GM18511 (cell line): ENCODE measurements around the gene TTC9C.
"Not testable (repeated sequence)": the region's sequence is repeated elsewhere in the genome, so short reads cannot be mapped to it uniquely, and the experiment has no call there.

ENCODE experiments used
- ATAC-seq: cut with Tn5 transposase; IDR thresholded peaks from one replicate; pipeline ENCODE4 v1.9.1; 2021; ENCODE audit warnings: mild to moderate bottlenecking, moderate library complexity; ENCODE audit not compliant: unreplicated experiment

TTC9C gene, protein sequence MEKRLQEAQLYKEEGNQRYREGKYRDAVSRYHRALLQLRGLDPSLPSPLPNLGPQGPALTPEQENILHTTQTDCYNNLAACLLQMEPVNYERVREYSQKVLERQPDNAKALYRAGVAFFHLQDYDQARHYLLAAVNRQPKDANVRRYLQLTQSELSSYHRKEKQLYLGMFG

DNA sequence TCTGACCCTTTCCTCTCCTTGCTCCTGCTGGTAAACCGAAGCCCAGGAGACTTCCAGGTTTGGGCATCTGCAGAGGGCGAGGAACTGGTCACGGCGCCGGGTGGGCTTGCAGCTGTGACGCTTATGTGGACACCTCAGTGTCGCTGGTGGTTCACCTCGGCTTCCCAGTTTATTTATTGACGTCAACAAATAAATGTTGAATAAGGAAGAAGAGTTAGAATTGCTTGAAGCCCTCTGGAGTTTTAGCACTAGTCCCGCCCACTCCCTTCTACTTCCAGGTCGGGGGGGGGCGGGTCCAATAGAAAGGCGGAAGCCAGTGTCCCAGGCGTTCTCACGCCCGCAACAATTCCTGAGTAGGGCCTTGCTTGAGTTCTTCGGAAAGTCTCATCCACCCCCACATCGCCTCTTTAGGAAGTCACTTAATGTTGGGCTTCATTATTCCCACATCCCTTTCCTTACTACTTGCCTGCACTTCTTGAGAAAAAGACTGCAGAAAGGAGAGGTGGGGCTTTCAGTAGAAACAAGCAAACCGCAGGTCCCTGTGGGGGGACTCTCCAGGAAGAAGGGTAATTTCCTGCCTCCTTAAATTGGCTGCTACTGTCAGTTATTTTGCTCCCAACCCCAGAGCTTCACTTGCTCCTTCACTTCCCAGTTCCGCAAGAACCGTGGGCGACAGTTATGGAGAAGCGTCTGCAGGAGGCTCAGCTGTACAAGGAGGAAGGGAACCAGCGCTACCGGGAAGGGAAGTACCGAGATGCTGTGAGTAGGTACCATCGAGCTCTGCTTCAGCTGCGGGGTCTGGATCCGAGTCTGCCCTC is at the start of gene TTC9C:
Gene TTC9C, plus strand, starts transcription at position 316 of the 818 bp plus-strand sequence. Its CDS starts 363 bp downstream, at position 679.
- no peak for ATAC-seq

DNA sequence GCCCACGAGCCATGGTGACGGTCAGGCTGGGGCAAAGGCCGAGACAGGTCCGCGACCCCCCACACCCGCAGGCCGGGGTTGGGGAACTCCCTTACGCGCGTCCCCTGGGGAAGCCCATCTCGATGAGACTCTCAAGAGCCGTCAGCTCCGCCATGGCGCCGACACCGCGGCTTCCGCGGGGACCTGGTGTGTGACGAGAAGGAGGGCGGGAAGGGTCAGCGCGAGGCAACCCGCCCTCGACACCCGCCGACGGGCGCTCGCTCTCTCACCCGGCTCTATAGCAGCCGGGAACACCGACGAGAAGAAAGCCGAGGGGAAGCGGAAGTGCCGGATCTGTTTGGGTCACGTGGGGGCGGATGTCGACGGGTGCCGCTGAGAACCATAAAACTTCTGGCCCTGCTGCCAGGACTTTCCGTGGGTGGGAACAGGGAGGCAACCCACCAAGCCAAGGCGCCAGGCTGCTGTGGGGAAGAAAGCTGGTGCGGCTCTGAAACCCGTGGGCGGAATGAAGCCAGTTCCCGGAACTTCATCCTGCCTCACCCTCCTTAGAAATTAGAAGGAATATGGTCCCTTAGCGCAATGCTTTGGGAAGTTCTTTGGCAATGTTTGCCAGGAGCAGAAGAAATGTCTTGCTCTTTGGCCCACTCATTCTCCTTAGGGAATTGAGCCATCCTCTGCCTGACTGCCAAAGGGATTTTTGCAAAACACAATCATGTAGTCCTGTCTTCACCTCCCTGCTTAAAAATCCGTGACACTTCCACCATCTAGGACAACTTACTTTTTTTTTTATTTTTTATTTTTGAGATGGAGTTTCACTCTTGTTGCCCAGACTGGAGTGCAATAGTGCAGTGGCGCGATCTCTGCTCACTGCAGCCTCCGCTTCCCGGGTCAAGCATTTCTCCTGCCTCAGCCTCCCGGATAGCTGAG is 49.3 kb upstream of the TTC9C start, which contains the start of gene UBXN1:
Gene UBXN1, minus strand, starts transcription at position 304 of the 927 bp plus-strand sequence. Its CDS starts 150 bp downstream, at position 154.
- peak; percentile 83 for ATAC-seq

DNA sequence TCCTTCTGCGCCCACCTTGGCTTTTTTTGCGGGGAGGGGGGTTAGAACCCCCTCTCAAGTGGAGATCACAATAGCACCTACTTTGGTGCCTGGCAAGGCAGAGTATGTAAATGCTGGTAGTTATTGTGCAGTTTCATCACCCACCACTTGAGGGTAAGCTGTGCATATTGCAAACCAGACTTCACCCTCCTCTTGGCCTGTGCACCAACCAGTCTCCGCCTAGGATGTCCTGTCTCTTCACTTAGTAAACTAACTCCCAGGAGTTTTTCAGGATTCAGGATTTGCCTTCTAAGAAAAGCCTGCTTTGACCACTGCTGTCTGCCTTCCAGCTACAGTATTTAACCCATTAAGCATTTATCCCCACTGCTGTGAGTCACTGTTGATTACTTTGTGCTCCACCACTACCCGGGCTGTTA is 47.5 kb upstream of the TTC9C start:
- ATAC-seq, result peak; percentile 50

DNA sequence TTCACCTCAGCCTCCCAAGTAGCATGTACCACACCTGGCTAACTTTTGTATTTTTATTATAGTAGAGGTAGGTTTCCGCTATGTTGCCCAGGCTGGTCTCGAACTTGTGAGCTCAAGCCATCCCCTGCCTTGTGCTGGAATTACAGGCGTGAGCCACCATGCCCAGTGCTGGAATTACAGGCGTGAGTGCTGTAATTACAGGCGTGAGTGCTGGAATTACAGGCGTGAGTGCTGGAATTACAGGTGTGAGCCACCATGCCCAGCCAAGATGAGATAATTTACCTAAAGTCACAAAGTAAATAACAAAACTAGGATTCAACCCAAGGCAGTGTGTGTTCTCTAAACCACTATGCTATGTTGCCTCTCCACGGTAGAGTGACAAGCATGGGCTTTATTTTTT is 45.8 kb upstream of the TTC9C start:
- no peak for ATAC-seq

DNA sequence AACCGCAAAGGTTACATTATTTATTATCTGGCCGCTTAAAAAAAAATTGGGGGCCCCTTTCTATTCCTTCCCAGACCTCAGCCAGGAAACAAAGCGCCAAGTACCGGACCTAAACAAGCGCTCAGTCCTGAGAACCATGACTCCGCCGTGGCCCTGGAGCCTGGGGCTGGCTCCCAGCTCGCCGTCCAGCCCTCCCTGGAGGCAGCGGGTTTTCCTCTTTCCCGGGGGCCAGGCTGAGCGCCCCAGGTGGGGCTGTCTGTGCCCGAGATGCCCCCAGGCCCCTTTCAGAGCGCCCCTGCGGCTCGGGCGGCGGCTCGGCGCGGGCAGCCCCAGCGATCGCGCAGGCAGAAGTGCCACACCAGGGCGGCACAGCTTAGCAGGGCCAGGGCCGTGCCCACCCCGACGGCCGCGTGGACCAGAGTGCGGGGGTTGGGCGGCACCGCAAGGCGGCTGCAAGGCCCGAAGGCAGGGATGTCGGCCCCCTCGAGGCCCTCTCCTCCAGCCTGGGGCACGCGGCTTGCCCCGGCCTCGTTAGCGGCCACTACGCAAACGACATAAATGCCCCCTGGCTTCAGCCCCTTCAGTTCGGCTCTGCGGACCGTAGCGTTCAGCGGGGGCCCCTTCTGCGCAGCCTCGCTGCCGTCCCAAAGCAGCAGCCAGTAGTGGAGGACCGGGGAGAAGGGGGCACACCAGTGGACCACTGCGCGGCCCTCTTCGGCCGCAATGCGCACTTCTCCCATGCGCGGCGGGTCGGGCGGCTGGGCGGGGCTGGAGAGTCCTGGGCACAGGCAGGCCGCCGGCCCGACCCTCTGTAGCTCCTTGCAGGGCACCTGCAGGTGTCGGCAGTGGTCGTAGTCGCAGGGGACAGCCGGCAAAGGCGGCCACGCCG is 40.5 kb upstream of the TTC9C start:
- no peak for ATAC-seq

DNA sequence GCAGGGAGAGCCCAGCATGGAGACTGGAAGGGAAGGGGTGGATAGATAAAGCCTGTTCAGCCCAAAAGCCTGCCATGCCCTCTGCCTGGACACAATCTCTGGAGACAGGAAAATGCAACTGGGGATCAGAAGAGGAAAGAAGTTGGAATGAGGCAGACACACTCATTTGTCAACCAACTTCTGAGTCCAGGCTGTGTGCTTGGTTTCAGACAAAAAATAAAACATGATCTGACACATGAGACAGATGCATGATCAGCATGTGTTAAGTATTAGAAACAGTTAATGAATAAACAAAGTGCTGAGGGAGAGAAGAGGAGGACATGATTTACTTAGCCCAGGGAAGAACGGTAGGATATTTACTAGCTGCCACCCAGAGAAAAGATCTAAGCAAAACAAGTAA is 39.8 kb upstream of the TTC9C start:
- no peak for ATAC-seq

DNA sequence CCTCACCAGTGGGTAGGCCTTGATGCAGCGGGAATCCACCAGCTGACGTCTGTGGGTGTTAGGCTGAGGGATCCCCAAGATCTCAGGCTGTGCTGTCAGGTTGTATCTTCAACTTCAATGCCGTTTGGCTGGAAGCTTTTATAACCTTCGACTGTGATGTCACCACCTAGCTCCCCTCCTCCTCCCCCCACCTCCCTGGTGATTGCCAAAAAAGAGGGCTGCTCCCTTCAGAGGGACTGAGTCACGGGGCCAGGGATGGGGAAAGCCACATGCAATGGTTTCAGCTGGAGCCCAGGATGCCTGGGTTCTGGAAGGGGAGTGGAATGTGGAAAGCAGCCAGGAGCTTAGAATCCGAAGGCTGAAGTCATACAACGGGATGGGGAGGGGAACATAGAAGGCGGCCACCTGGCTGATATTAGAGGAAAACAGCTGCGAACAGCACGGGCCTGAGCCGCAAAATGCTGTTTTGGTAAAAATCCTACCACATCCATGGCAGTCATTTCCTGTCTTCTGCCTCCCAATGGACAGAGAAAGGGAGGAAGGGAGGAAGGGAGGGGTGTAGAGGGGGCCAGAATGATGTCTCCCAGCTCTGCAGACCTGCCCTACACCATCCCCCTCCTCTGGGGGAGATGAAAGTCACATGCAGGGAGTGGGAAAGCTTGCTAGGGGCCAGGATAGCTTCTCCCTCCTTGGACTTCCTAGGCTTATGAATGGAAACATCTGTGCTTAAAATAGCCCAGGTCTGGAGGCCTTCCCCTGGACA is 38.7 kb upstream of the TTC9C start, which contains the start of gene LRRN4CL:
Gene LRRN4CL, minus strand, starts transcription at position 110 of the 763 bp plus-strand sequence. CDS start 1,022 bp downstream, outside the sequence.
- no peak for ATAC-seq

DNA sequence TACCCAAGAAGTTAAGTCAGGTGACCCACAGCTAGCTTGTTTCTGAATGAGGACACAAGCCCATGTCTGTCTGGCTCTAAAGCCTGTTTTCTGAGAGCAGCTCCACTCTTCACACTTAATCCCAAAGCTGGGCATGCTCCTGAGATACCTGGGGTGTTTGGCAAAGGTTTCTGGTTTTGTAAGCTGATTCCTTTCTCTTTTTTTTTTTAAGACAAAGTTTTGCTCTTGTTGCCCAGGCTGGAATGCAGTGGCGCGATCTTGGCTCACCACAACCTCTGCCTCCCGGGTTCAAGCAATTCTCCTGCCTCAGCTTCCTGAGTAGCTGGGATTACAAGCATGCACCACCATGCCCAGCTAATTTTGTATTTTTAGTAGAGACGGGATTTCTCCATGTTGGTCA is 34.7 kb upstream of the TTC9C start:
- ATAC-seq, result not testable (repeated sequence)

DNA sequence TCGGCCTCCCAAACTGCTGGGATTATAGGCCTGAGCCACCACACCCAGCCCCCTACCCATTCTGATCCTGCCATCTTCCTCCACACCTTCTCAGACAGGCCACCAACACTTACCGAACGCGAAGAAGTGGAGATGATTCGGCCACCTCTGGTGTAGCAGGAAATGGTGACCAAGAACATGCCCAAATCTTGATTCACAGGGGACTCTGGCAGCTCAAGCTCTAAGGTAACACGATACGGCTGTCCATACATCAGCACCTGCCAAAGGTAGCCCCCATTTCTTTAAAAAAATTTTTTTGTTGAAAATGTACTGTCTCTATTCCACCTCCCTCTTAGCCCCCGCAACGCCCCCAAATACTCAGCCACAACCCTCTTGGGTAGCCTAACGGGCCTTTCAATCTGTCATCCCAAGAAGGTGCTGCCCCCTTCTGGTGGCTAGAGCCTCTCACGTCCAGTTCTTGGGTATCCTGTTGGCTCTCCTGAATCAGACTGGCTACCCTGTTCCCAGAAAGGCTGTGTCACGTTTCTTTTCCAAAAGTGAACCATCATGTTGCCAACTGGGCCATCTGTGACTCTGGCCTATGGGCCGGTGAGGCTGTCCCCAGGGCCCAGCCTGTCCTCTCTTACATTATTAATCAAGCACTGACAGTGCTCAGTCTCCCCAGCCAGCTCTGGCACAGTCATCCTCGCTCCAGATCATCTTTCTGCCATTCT is 33.7 kb upstream of the TTC9C start:
- no peak for ATAC-seq

DNA sequence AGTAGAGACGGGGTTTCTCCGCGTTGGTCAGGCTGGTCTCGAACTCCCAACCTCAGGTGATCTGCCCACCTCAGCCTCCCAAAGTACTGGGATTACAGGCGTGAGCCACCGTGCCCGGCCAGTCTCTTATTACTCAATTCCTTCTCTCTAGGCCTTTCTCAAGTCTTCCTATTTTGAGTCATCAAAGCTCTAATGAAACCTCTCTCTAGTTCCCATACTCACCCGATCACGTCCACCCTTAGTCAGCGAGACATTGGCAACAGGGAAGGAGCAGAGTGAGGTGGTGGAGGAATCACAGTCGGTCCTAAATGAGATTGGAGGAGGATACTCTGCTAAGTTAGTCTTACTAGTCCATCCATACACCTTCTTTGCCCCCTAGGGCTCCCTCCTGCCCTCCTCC is 26.0 kb upstream of the TTC9C start:
- no peak for ATAC-seq

DNA sequence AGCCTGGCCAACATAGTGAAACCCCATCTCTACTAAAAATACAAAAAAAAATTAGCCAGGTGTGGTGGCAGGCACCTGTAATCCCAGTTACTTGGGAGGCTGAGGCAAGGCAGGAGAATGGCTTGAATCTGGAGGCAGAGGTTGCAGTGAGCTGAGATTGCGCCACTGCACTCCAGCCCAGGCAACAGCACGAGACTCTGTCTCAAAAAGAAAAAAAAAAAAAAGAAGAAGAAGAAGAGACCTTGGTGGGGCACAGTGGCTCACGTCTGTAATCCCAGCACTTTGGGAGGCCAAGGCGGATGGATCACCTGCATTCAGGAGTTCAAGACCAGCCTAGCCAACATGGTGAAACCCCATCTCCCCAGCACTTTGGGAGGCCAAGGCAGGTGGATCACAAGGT is 24.4 kb upstream of the TTC9C start:
- ATAC-seq, result not testable (repeated sequence)

DNA sequence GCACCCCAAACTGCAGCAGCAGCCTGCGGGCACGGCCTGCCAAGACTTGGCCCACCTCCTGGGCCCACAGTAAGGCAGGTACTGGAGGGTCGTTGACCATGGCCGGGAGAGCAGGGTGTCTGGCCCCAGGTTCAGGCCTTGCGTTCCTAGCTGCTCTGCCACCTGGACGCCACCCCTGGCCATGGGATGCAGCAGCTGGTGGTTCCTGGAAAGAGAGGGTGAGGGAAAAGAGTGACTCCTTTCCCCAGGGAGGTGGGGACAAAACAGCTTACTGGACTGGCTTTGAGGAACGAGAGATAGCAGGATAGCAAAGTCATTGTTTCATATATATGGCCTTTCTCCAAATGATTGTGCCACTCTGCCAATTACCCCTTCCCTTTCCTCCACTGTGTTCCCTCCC is 22.9 kb upstream of the TTC9C start:
- ATAC-seq, result no peak

DNA sequence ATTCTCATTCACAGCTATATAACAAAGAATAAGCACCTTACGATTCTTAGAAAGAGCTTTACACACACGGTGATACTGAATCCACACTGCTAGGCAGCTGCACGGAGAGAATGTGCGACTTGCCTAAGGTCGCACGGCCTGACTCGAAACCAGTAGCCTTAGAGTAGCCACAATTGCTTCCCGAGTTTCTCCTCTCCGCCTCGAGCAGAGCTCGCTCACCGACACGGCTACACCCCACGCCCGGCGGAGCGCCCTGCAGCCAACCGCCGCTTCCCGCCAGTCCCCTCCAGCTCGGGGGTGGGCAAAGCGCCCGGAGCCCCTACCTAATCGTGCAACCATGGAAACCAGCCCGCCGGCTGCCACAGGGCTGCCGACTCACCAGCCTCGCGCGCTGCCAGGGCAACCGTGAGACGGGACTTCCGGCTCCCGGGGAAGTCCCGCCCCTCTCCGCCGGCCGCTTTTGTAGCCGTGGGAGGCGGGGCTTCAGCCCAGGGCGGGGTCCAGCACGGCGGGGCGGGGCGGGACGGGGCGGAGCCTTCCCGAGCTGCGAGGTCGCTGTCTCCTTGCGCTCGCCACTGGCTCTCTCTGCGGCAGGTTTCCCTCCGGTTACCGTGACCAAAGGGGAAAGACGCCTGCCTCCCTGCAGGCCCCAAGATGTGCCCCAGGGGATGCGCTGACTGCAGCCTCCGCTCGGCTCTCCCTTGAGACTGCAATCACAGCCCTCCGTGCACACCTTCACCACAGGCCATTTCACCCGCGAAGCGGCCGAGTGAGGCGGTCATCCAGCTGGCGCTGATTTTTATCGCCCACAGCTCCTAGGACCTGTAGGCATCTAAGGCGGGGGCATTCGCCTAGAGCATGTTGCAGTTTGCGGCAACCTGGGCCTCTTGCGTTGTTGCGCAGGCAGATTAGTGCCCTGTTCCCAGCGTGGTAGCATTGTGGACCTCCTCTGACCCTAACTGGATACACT is 22.1 kb upstream of the TTC9C start:
- peak; percentile 74 for ATAC-seq

DNA sequence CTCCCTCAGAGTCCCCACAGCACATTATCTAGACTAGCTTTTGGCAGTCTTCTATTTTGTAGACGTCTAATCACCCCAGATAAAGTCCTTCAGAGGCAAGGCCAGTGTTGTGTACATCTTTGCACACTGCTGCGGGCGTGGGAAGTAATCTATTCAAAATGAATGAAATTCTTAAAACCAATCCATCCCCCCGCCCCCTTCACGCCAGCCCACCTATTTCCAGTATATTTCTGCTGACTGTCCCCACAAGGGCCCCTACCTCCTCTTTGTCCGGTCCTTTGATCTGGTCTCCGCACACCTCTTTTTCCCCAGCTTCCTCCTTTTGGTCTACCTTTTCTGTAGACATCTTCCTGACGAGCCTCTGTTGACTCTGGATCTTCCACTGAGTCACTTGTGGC is 21.4 kb upstream of the TTC9C start:
- ATAC-seq, result no peak

DNA sequence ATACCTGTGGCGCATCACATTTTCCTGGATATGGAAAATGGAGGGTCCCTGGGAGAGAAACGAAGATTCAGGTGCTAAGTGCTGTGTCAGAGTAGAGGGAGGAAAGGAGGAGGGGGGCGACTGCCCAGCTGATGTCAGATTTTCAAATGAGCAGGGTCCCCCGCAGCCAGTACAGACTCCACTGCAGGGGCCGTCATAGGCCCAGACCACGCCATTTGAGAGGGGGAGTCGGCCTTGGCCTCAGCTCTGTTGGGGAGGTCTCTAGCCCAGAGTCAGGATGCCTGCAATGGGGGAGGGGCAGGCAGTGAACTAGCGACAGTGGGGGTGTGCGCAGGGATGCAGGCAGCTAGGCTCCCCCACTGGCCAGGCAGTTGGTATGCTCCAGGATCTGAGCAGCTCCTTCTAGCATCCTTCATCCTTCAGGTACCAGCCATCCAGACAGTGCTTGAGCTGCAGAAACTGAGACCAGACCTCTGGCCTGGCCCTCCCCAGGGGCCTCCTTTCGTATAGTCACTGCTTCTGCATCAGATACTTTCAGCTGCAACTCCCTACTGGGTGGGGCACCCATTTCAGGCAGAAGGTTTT is 20.9 kb upstream of the TTC9C start, which contains the start of the genes BSCL2 and GNG3:
Gene BSCL2, minus strand, starts transcription at position 148 of the 585 bp plus-strand sequence. CDS start 229 bp downstream, outside the sequence.
Gene GNG3, plus strand, starts transcription at position 400 of the 585 bp plus-strand sequence. CDS start 620 bp downstream, outside the sequence.
- no peak for ATAC-seq

DNA sequence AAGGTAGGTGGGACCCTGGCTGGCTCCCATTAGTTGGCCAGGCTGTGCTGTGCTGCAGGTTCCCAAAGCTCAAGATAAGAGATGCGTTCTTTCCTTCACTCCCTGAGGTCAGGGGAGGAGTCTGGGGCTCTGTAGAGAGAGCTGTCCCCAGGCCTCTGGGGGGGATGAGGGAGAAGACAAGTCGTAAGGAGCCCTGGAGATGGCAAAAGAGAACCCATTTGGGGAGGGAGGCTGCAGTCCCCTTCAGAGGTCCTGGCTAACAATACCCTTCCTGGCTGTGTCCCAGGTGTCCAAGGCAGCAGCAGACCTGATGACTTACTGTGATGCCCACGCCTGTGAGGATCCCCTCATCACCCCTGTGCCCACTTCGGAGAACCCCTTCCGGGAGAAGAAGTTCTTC is 19.9 kb upstream of the TTC9C start:
- no peak for ATAC-seq

DNA sequence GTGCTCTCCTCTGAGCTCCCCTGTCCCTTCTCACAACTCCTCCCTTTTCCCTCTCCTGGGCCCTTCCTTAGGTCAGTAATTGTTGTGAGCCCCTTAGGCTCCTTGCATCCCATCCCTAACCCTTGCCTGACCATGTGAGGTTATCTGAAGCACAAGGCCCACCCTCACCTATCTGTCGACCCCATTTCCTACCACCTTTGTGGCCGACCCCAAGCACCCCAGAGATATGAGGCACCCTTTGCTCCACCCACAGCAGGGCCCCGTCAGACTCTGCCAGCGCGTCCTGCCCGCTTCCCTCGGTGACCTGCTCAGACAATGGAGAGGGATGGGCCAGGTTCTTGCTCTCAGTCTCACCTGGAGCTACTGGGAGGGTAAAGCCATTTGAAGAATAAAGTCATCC is 19.5 kb upstream of the TTC9C start:
- ATAC-seq, result no peak
